LNCAP (cell line): Measurements from ENCODE around the gene LATS2.

Source experiments
- CTCF ChIP-seq: fragments of 450-650 bp; IDR thresholded peaks from 2 replicates; pipeline ENCODE4 v1.5.1; 2017; ENCODE audit warnings: mild to moderate bottlenecking

The LATS2 gene

GRCh38 chr13:21071924-21072323 is 10.5 kb upstream of the LATS2 start:
- TF ChIP-seq CTCF: no peak

DNA sequence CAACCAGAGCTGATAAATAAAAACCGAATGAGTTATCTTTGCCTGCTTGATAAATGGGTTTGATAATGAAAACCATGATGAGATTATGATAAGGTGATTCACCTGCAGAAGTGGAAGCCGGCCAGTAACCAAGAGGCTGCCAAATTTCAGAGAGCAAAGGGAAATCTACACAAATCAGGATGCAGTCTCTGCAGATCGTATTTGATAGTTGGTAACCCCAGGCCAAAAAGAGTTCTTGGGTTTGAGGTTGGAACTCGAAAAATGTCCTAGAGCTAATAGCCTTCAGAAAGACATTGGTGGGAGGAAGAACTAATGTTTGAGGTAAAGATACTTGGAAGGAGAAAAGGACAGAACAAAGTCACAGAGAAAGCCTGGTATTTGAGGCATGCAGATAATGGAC is 9.6 kb upstream of the LATS2 start:
- no peak for TF ChIP-seq CTCF

DNA sequence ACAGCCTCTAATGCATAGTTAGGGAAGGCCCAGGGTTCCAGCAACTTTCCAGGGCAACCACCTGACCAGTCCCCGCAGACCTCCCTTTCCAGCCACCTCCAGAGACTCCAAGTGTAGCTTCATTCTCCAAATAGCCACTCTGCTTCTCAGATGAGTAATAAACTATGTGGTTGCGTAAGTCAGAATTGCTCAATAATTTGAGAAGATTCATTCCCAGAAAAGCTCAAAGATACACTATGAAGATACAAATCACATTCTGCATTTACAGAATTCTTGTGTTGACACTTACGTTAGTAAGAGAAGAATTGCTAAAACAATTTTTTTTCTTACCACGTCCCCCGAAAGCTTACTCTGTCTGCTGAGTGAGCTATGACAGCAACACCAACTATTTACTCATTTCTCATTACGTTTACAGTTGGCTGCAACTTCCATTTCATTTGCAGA is 8.2 kb upstream of the LATS2 start:
- no peak for TF ChIP-seq CTCF

DNA sequence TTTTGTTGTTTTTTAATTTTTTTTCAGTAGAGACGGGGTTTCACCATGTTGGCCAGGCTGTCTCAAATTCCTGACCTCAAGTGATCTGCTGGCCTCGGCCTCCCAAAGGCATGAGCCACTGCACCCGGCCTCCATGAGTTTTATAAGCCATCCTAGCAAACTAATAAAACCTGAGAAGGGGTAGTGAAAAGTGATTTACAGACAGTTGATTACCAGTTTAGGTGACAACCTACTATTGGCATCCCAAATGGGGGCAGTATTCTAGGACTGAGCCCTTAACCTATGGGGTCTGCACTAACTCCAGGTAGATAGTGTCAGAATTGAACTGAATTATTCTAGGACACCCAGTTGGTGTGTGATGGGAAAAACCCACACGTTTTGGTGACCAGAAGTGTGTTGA is 6.5 kb upstream of the LATS2 start:
- no peak for TF ChIP-seq CTCF

DNA sequence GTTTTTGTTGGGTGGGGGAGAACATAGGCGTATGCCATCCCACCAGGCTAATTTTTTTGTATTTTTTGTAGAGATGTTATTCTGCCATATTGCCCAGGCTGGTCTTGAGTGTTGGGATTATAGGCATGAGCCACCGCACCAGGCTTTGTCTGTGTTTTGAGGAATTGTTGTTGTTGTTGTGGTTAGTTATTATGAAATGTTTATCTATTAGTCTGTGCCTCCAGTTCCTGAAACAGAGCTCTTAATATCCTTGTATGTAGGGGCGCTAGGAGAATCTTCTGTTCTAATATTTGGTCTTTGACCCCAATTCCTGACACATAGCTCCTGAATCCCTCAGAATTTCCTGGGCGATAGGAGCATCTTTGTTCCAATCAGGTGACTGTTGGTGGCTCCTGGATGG is 5.6 kb upstream of the LATS2 start:
- no peak for TF ChIP-seq CTCF

DNA sequence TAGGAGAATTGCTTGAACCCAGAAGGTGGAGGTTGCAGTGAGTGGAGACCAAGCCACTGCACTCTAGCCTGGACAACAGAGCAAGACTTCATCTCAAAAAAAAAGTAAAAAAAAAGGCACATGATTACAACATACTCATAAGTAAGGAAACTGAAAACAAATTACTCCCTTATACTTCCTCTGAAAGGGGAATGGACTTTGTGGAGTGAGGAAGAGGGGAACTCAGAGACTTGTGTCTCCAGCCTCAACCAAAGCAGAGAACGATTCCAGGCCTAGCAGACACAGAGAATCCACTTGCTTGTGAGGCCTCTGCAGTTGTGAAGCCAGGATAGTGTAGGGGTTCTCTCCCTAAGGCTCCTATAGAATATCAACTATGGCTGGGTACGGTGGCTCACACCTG is 4.3 kb upstream of the LATS2 start:
- no peak for TF ChIP-seq CTCF

GRCh38 chr13:21063031-21063430 is 1.6 kb upstream of the LATS2 start:
- TF ChIP-seq CTCF: no peak

DNA sequence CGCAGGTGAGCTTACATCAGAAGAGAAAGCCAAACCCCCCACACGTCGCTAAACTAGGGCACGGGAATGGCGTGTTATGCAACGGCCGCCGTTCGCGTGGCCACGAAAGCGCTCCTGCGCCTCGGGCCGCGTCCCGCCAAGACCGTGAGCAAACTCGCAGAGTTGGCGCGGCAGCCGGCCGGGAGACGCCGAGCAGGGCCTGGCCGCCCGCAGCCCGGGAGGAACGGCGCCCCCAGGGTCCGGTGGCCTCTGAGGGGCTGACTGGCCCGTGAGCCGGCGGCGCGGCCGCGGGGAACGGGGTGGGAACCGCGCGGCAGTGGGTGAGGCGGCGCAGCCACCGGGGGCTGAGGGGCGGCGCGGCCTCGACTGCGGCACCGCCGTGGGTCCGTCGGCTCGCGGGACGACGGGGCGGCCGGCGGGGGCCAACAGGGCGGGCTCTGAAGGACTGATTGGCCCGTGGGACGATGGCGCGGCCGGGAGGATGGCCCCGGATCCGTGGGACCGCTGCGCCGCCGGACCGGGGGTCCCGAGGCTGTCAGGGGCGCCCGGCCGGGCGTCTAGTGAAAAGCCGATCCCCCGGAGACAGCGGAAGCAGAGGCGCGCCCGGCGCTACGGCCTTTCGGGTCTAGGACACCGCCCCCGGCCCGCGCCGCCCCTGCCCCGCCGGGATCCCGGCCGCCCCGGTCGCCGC is 903 bp downstream of the LATS2 start:
- TF ChIP-seq CTCF: no peak
